ENCODE results near the gene CDH4.

The CDH4 gene

DNA sequence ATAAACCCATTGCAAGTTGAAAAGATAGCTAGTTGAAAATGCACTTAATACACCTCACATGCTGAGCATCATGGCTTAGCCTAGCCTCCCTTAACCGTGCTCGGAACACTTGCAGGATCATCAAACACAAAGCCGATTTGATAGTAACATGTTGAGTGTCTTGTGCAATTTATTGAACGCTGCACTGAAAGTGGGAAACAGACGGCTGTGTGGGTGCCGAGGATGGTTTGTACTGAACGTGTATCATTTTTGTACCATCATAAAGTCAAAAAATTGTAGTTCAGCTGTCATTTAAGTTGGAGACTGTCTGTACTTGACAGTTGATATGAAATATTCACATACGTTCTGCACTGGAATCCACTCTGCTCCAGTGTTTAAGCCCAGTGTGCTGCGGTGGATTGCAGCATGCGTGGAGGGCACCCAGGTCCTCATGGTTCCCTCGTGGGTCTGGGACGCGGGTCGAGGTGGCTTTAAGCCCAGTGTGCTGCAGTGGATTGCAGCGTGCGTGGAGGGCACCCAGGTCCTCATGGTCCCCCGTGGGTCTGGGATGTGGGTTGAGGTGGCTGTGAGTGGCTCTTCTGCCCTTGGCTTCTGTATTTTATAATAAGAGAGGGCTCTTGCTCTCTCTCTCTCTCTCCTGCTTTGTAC is 77.0 kb downstream of the CDH4 start:
- DNase-seq (ENCODE audit: low spot score), result no peak

- no peak for DNase-seq (ENCODE audit: low spot score)
These were observed 78.4 kb downstream of the CDH4 start for GRCh38 chr20:61330441-61330840.

DNA sequence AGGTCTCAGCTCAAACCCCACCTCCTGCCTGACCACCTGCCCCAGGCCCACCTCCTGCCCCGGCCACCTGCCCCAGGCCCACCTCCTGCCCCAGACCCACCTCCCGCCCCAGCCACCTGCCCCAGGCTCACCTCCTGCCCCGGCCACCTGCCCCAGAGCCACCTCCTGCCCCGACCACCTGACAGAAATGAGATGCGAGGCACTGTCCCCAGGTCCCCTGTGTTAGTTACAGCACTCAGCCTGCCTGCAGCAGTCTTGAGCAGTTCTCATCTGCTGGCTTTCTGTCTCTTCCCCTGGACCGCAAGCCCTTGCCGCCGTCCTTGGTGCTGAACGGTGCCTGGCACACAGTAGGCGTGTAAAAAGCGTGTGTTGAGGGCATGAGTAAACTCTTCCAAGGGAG is 79.5 kb downstream of the CDH4 start:
- no peak for DNase-seq (ENCODE audit: low spot score)

- DNase-seq (ENCODE audit: low spot score), result no peak
These were observed 80.2 kb downstream of the CDH4 start for GRCh38 chr20:61332016-61332975.

DNA sequence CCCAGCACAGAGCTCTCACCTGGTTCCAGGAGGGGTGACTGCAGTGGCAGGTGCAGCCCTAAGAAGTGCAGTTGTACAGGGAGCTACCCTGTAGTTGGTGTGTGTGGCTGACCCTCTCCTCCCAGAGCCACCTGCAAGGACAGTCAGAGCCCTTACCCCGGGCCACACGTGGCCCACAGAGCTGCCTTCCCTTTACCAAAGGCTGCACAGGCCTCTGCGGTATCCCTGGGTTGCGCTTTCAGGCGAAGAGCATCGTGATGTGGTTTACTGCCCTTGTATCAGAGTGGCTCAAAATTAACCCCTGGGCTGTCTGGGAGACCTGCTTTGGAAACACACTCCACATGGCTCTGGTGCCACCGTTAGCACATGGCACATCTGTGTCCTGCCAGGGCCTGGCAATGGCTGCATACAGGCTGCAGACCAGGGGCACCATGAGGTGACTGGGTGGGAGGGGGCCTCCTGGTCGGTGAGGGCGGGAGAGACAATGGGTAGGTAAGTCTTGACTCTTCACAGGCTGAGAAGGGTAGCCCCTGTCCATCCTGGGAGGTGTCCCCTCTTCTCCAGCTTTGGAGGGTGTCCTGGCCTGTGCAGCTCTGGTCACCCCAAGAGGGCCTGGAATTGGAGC is 81.5 kb downstream of the CDH4 start:
- no peak for DNase-seq (ENCODE audit: low spot score)

GRCh38 chr20:61340157-61340556 is 88.1 kb downstream of the CDH4 start:
- no peak for DNase-seq (ENCODE audit: low spot score)

DNA sequence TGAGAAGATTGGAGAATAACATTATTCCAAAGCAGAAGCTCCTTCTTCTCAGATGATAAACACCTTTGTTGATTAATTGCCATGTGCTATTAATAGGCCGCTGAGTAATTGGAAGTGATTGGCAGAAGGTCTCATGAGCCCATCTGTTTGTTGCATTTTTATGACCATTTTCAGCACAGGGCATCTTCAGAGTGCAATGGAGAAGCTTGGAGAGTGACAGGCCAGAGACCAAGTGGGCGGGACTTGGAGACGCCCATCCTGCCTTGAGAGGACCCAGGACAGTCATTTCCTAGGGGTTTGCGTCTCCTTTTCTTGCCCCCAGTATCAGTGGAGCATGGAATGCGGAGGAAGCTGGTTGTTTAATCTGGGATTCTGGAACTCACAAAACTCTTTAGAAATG is 89.5 kb downstream of the CDH4 start:
- DNase-seq (ENCODE audit: low spot score), result no peak

DNA sequence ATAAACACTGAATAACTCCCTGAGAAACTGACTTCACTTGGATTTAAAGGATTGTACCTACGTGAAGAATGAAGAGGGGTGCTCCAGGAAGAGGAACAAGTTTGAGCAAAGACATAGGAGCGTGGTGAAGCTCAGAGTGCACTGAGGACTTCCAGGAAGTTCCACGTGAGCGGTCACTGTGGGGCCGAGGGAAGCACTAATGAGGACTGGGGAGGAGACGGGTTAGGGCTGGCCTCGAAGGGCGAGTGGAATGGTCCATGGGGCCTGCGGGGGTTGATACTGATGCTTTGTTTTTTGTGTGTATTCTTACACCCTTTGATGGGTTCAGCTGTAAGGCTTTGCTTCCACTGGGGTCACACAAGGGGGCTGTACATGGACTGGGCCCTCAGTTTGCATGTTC is 91.9 kb downstream of the CDH4 start:
- DNase-seq (ENCODE audit: low spot score), result no peak

DNA sequence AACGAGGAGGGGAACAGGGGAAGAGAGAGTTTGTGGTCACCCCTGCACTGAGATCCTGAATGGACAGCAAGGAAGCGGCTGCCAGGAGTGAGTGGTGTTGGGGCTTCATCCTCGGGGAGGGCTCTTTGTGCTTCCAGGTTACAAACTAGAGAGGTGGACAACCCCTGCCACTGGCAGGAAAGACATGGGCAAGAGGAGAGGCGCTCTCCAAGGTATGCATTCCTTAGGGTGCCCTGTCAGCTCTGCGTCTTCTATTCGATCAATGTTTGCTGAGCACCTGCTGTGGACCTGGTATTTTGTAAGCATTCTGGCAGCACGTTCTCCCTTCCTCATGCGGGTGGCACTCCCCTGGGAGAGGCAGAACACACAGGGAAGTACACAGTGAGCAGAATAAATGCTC is 93.6 kb downstream of the CDH4 start:
- DNase-seq (ENCODE audit: low spot score), result no peak

DNA sequence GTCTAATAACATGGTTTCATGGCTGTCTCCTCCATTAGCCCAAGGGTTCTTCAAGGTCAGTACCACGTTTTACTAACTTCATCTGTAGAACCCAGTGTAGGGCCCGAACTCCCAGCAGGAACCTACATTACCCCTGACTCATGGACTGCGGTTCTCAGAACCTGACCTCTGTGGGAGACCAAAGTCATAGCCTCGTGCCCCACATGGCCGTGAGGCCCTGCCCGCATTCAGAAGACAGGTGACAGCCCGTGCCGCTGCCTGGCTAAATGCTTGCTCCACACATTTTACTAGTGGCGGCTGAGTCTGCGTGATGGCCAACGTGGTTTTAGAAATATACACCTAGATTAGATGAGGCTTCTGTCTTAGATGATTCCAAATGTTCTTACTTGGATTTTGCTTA is 94.9 kb downstream of the CDH4 start:
- no peak for DNase-seq (ENCODE audit: low spot score)

DNA sequence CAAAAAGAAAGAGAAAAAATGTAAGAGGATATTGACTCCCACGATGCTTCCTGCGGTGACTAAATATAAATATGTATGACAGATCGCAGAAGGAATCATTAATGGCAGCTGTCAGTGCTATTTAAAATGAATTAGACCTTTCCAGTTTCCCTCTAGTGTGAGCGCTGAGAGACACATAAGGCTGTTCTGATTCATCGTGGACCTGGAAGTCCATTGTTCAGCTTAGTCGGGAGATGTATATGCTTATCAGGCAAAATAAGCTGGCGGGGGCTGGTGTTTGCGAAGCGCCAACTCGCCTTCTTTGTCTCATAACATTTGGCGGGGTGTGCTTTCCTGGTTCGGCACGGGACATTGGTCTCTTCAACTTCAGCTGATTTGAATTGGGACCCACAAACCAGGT is 95.4 kb downstream of the CDH4 start:
- no peak for DNase-seq (ENCODE audit: low spot score)

GRCh38 chr20:61349447-61350165 is 97.5 kb downstream of the CDH4 start:
- DNase-seq (ENCODE audit: low spot score), result no peak

- no peak for DNase-seq (ENCODE audit: low spot score)
These were observed 98.6 kb downstream of the CDH4 start for GRCh38 chr20:61350500-61351250.

DNA sequence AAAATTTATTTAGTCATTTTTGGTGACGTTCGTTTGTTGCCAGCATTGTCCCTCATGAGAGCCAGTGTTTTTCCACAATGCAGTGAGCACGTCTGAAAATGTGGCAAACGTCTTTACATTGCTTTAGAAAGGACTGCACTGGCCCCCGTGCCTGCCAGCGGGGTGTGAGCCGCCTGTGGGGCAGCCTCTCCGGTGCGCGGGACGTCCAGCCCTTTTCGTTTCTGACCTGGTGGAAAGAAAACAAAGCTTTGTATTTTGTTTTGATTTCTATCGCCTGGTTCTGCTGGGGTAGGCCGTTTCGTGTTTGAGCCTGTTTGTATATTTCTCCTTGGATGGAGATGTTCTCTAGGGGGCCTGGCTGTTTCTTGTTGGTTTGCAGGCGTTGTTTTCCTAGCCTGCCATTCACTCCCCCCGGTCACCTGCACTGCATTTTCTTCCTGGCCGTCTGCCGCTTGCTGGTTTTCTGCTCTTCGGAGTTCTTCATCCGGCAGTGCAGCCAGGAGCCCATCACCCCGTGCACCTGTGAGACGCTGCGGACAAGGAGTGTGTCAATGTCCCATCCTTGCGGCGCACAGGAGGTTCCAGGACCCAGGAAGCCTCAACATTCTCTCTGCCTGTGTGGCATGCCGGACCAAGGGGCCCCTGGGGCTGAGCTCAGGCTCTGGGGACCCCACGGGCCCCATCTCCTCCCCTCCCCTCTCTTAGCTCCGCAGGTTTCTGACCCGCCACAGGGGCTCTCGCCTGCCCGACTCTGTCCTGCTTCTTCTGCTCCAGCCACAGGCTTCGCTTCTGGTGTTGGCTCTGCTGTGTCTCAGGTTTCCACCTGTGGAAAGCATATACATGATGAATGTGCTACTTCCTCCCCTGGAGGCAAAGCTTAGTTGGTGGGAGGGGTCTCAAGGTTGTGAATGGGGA is 100.5 kb downstream of the CDH4 start:
- no peak for DNase-seq (ENCODE audit: low spot score)

GRCh38 chr20:61353261-61354000 is 101.4 kb downstream of the CDH4 start:
- DNase-seq (ENCODE audit: low spot score), result no peak

DNA sequence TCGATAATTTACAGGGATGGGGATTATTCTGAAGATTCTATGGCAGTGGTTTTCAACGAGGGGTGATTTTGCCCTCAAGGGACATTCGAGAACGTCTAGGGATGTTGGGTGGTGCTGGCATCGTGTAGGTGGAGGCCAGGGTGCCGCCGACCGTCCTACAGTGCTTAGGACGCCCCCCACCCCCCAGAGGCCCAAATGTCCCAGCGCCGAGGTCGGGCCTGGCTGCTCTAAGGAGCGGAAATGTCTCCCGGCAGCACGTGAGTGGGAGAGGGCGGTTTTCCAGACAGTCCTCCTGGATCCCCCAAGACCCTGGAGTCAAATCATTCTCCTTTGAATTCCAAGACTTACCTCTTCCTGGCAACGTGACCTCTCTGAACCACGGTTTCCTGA is 101.9 kb downstream of the CDH4 start:
- no peak for DNase-seq (ENCODE audit: low spot score)

- DNase-seq (ENCODE audit: low spot score), result no peak
These were observed 102.4 kb downstream of the CDH4 start for GRCh38 chr20:61354501-61354900.

DNA sequence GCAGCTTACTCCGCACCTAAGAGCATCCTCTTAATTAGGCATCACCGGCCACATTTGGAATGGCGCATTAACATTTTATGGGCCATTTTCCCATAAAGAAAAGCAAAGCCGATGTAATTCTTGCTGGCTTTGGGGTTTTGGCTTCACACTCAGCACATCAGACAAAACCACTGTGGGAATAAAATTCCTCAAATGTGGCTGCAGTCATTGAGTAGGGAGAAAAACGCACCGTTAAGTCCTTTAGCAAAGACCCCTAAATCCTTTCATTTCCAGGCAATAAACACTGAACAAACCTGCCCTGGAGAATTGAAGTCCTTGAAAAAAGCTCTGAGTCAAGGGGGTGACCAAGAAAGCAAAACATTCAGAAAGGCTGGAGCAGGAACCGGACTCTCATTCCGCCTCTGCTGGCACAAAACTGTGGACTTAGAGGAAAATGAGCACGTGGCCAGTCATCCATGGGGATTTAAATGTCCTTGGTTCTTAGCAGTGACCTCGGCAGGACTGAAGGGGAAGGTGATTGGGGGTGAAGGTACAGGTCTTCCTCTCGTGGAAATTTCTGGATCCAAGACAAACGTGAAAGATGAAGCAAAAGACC is 102.9 kb downstream of the CDH4 start:
- no peak for DNase-seq (ENCODE audit: low spot score)

DNA sequence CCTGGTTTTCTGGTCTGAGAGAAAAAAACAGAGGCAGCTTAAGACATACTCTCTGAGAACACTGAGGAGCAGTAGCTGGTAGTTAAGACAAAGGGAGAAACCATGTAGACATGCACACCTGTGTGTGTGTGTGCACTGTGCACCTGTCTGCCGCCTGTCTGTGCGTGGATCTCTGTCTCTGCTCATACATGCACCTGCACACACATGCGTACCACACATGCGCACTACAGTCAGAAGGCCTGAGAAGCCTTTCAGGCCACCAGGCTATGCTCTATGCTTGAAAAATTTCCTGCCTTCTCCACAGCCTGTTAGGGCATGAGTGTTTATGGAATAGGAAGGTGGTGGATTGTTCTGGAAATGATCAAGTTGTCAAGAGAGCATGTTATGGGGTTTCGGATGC is 103.5 kb downstream of the CDH4 start:
- DNase-seq (ENCODE audit: low spot score), result no peak

All from CD4-positive, alpha-beta T cell treated with Interleukin-15 for 4 hours (primary cell).